Breast epithelium (tissue), 4 donors: ENCODE measurements around the gene ZFYVE9. TPM values are rescaled to one million over a fixed set of nuclear protein-coding genes. Genes with fewer than 3 reads are reported as not detected.
"Not testable (repeated sequence)": the region's sequence is repeated elsewhere in the genome, so short reads cannot be mapped to it uniquely, and the experiment has no call there.

ENCODE experiments used
- DNase-seq, 2 donors: peaks; one replicate each; pipeline ENCODE4 v3.0.0-alpha.2; 2019; ENCODE audit warnings: low spot score in 2 of 2
- H3K27ac ChIP-seq, 2 donors: fragments of 200-600 bp; sonication (generic) in 1 of 2; one replicate each; pipeline ENCODE4 v1.5.1; 2016 to 2019; ENCODE audit warnings: mild to moderate bottlenecking in 1 of 2
- H3K27me3 ChIP-seq, 2 donors: fragments of 200-600 bp; sonication (generic) in 1 of 2; one replicate each; pipeline versions ENCODE4 v1.5.1 to v1.6.0; 2017 to 2019; ENCODE audit warnings: control low read depth in 1 of 2, mild to moderate bottlenecking in 1 of 2
- H3K36me3 ChIP-seq: fragments of 200-600 bp; one replicate; pipeline ENCODE4 v1.5.1; 2019
- H3K4me1 ChIP-seq, 2 donors: fragments of 200-600 bp; sonication (generic); one replicate each; pipeline ENCODE4 v1.5.1; 2016 to 2019; ENCODE audit warnings: control low read depth in 1 of 2
- H3K4me3 ChIP-seq, 3 donors: fragments of 200-600 bp; sonication (generic); 1 replicate in 2 of 3; 2 replicates in 1 of 3; pipeline ENCODE4 v1.5.1; 2016 to 2019; ENCODE audit warnings: mild to moderate bottlenecking in 3 of 3, moderate library complexity in 2 of 3
- H3K9me3 ChIP-seq, 2 donors: fragments of 200-600 bp; sonication (generic) in 1 of 2; one replicate each; pipeline ENCODE4 v1.5.1; 2016 to 2019; ENCODE audit warnings: control low read depth in 1 of 2
- CTCF ChIP-seq, 3 donors: fragments of 450-650 bp; IDR thresholded peaks; one replicate each; pipeline ENCODE4 v1.5.1; 2016 to 2017; ENCODE audit warnings: antibody characterized with exemption in 3 of 3, mild to moderate bottlenecking in 3 of 3, moderate library complexity in 3 of 3
- POLR2A ChIP-seq: fragments of 450-650 bp; IDR thresholded peaks from one replicate; pipeline ENCODE4 v1.6.1; 2016; ENCODE audit warnings: antibody characterized with exemption, mild to moderate bottlenecking, moderate library complexity
- POLR2AphosphoS5 ChIP-seq, 3 donors: sonication (generic); formaldehyde crosslinking; IDR thresholded peaks; one replicate each; pipeline ENCODE4 v1.6.1; 2017; ENCODE audit warnings: antibody characterized with exemption in 3 of 3
- intact Hi-C: fragments of 100-400 bp; cut with DNase I; formaldehyde crosslinking; loops from one replicate; pipeline ENCODE4 v1.15.1; 2023; ENCODE audit warnings: low total_unique reads
- total RNA-seq, 3 donors: library from RNA; depleted of rRNA; stranded (reverse); fragments of >200 nt; gene quantifications; one replicate each; pipeline ENCODE4 v1.1.0, GENCODE V29; 2016

ZFYVE9 gene
- total RNA-seq, 3 donors from 2014 or later: 31.1 to 44.3 (median 32.8) TPM

- H3K27ac ChIP-seq: peak overlapping the region; percentile 95 to 99
- DNase-seq: peak in 1 of 2 donors; percentile 19
- intact Hi-C loops: loop anchor here (5.0 kb wide), 1 partner anchor 680 kb away; no protein-coding TSS in a partner anchor
Observed at GRCh38 chr1:52142220-52143183, 613 bp downstream of the ZFYVE9 start.

GRCh38 chr1:52145137-52145536 is 3.2 kb downstream of the ZFYVE9 start:
- Histone ChIP-seq H3K27ac (no peak overlapping the region), H3K9me3 (no peaks in the 10 kb centered on the region), H3K36me3 (no peaks in the 10 kb centered on the region), H3K4me3 (no peak overlapping the region), H3K27me3 (no peaks in the 10 kb centered on the region), H3K4me1 (peaks cover 0 to 9% of the 10 kb centered on the region in 2 donors)
- TF ChIP-seq CTCF (IDR thresholded peaks at IDR 0.05) (no peak), POLR2A (no peak), POLR2AphosphoS5 (IDR thresholded peaks at IDR 0.05) (no peak)
- intact Hi-C loops: no loop called here
- DNase-seq: no peak

More at GRCh38 chr1:52142220-52143183, 613 bp downstream of the ZFYVE9 start:
- Histone ChIP-seq H3K36me3 (no peaks in the 10 kb centered on the region), H3K4me1 (peaks cover 0 to 9% of the 10 kb centered on the region in 2 donors), H3K27me3 (no peaks in the 10 kb centered on the region), H3K9me3 (no peaks in the 10 kb centered on the region), H3K4me3 (peak overlapping the region; percentile 72 to 97 (median 91))
- TF ChIP-seq POLR2A: no peak
- TF ChIP-seq CTCF (IDR thresholded peaks at IDR 0.05): peak in 1 of 3 donors; percentile 7
- TF ChIP-seq POLR2AphosphoS5 (IDR thresholded peaks at IDR 0.05): peak in 2 of 3 donors; percentile 30 to 31

- H3K36me3 ChIP-seq, intact Hi-C loops, H3K4me1 ChIP-seq, H3K27me3 ChIP-seq, H3K4me3 ChIP-seq, H3K27ac ChIP-seq, DNase-seq, H3K9me3 ChIP-seq: not testable (repeated sequence)
Observed at GRCh38 chr1:52150445-52150844, 8.6 kb downstream of the ZFYVE9 start.

- Histone ChIP-seq H3K4me3 (no peak overlapping the region), H3K36me3 (no peaks in the 10 kb centered on the region), H3K4me1 (no peaks in the 10 kb centered on the region), H3K27ac (no peak overlapping the region), H3K9me3 (no peaks in the 10 kb centered on the region), H3K27me3 (no peaks in the 10 kb centered on the region)
- no peak for TF ChIP-seq POLR2A
- intact Hi-C loops: no loop called here
- DNase-seq: no peak
Observed at GRCh38 chr1:52150946-52151345, 9.1 kb downstream of the ZFYVE9 start.

- TF ChIP-seq CTCF (IDR thresholded peaks at IDR 0.05) (no peak), POLR2AphosphoS5 (IDR thresholded peaks at IDR 0.05) (no peak), POLR2A (no peak)
- DNase-seq: no peak
- Histone ChIP-seq H3K36me3 (no peaks in the 10 kb centered on the region), H3K4me1 (no peaks in the 10 kb centered on the region), H3K4me3 (no peak overlapping the region), H3K27me3 (no peaks in the 10 kb centered on the region), H3K9me3 (no peaks in the 10 kb centered on the region), H3K27ac (no peak overlapping the region)
- intact Hi-C loops: no loop called here
Observed at GRCh38 chr1:52152572-52152971, 10.7 kb downstream of the ZFYVE9 start.

- H3K4me1 ChIP-seq: no peaks in the 10 kb centered on the region
- no peak overlapping the region for H3K27ac ChIP-seq
Observed at GRCh38 chr1:52153010-52153409, 11.1 kb downstream of the ZFYVE9 start.

More at GRCh38 chr1:52153010-52153409, 11.1 kb downstream of the ZFYVE9 start:
- Histone ChIP-seq H3K36me3 (no peaks in the 10 kb centered on the region), H3K9me3 (no peaks in the 10 kb centered on the region), H3K27me3 (no peaks in the 10 kb centered on the region), H3K4me3 (no peak overlapping the region)
- intact Hi-C loops: no loop called here
- no peak for TF ChIP-seq POLR2AphosphoS5 (IDR thresholded peaks at IDR 0.05)
- TF ChIP-seq POLR2A: no peak
- no peak for TF ChIP-seq CTCF (IDR thresholded peaks at IDR 0.05)
- DNase-seq: no peak
